Mesothelial cell of epicardium (in vitro differentiated cells): ENCODE results near the gene PARP3. TPM values are rescaled to one million over a fixed set of nuclear protein-coding genes. Genes with fewer than 3 reads are reported as not detected.
A peak's percentile ranks its signal among the peaks of the same experiment; 100 is the strongest.
"Not testable (repeated sequence)": the region's sequence is repeated elsewhere in the genome, so short reads cannot be mapped to it uniquely, and the experiment has no call there.

Experiments
- DNase-seq, 2 experiments: peaks; one replicate each; pipeline ENCODE4 v3.0.0; 2021; ENCODE audit warnings: low spot score in 2 of 2; ENCODE audit not compliant: unreplicated experiment in 2 of 2
- H3K27ac Mint-ChIP-seq: 2 replicates; pipeline ENCODE4 v1.8.0; 2021; ENCODE audit warnings: mixed read lengths
- H3K27me3 Mint-ChIP-seq: 2 replicates; pipeline ENCODE4 v1.8.0; 2021; ENCODE audit warnings: low read depth, mixed read lengths
- H3K36me3 Mint-ChIP-seq: 2 replicates; pipeline ENCODE4 v1.8.0; 2021; ENCODE audit warnings: mixed read lengths
- H3K4me1 Mint-ChIP-seq: 2 replicates; pipeline ENCODE4 v1.8.0; 2021; ENCODE audit warnings: mixed read lengths
- H3K4me3 Mint-ChIP-seq: 2 replicates; pipeline ENCODE4 v1.8.0; 2021; ENCODE audit warnings: mild to moderate bottlenecking, moderate library complexity, mixed read lengths
- H3K9me3 Mint-ChIP-seq: 2 replicates; pipeline ENCODE4 v1.8.0; 2021; ENCODE audit warnings: mixed read lengths
- total RNA-seq: library from RNA; stranded (reverse); gene quantifications from 3 replicates; pipeline ENCODE4 v1.2.1, GENCODE V29; 2021
- TF ChIP-seq, protein P1 (sequence below): fragments of 200-600 bp; sonication (generic); IDR thresholded peaks from one replicate; pipeline ENCODE4 v1.5.0; 2021; ENCODE audit warnings: antibody characterized with exemption; ENCODE audit not compliant: unreplicated experiment

The PARP3 gene
- 11.9 to 13.2 TPM (median 12.0 TPM) in 3 replicates for total RNA-seq

- Mint-ChIP-seq H3K36me3 (no peaks in the 10 kb centered on the region), H3K4me3 (peak within 1 kb of the TSS; percentile 82), H3K9me3 (no peaks in the 10 kb centered on the region), H3K4me1 (peaks cover 22% of the 10 kb centered on the region), H3K27ac (peak within 1 kb of the TSS; percentile 82), H3K27me3 (no peaks in the 10 kb centered on the region)
- TF ChIP-seq, protein P1, sequence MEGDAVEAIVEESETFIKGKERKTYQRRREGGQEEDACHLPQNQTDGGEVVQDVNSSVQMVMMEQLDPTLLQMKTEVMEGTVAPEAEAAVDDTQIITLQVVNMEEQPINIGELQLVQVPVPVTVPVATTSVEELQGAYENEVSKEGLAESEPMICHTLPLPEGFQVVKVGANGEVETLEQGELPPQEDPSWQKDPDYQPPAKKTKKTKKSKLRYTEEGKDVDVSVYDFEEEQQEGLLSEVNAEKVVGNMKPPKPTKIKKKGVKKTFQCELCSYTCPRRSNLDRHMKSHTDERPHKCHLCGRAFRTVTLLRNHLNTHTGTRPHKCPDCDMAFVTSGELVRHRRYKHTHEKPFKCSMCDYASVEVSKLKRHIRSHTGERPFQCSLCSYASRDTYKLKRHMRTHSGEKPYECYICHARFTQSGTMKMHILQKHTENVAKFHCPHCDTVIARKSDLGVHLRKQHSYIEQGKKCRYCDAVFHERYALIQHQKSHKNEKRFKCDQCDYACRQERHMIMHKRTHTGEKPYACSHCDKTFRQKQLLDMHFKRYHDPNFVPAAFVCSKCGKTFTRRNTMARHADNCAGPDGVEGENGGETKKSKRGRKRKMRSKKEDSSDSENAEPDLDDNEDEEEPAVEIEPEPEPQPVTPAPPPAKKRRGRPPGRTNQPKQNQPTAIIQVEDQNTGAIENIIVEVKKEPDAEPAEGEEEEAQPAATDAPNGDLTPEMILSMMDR = peak; percentile 100
- DNase-seq = peak; percentile 99
Observed at GRCh38 chr3:51941798-51942602, at the start of gene PARP3, which contains the start of gene RRP9. Gene PARP3, plus strand, starts transcription at chr3:51942363. Its CDS starts 993 bp downstream, at chr3:51943356. Gene RRP9, minus strand, starts transcription at chr3:51941904. Its CDS starts 37 bp downstream, at chr3:51941867.

GRCh38 chr3:51894391-51894790, 47.8 kb upstream of the PARP3 start:
- Mint-ChIP-seq H3K4me3 (no peak overlapping the region), H3K27ac (no peak overlapping the region), H3K9me3 (no peaks in the 10 kb centered on the region), H3K27me3 (peaks cover 52% of the 10 kb centered on the region), H3K36me3 (no peaks in the 10 kb centered on the region), H3K4me1 (no peaks in the 10 kb centered on the region)
- no peak for DNase-seq
- TF ChIP-seq, protein P1 = no peak

GRCh38 chr3:51894939-51895338, 47.2 kb upstream of the PARP3 start:
- DNase-seq = no peak
- Mint-ChIP-seq H3K27ac (no peak overlapping the region), H3K4me3 (no peak overlapping the region), H3K9me3 (no peaks in the 10 kb centered on the region), H3K4me1 (no peaks in the 10 kb centered on the region), H3K36me3 (no peaks in the 10 kb centered on the region), H3K27me3 (peaks cover 51% of the 10 kb centered on the region)
- TF ChIP-seq, protein P1 = no peak

DNA sequence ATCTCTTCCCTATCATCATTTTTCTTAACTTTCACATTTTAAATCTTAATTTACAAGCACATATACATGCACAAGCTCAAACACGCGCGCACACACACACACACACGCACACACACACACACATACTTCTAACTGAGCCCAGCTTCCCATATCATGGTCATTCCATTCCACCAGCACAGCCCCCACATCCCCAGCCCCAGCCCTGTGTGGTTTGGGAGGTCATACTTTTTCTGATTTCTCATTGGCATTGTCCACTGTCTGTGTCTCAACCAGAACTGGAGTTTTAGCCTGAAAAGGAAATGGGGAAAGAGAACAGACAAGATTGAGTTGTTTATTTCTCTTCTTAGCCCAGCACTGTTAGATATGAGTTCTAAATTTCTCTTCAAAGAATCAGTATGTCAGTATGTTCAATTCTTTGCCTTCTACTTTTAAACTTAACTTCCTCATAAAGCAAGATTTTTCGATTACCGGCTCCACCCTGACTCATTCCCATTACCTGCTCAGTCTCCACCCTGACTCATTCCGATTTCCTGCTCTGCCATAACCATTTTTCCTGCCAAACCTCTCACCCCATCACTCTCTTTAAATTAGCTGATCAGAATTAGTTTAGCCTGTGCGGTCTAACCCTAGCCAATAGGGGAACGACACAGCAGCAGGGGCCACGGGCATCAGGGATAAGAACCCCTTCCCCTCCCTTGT, 45.4 kb upstream of the PARP3 start:
- no peaks in the 10 kb centered on the region for H3K4me1 Mint-ChIP-seq
- H3K27me3 Mint-ChIP-seq = peaks cover 51% of the 10 kb centered on the region
- no peaks in the 10 kb centered on the region for H3K36me3 Mint-ChIP-seq
- no peak overlapping the region for H3K27ac Mint-ChIP-seq
- H3K9me3 Mint-ChIP-seq = no peaks in the 10 kb centered on the region
- no peak overlapping the region for H3K4me3 Mint-ChIP-seq
- DNase-seq = no peak
- TF ChIP-seq, protein P1 = no peak

GRCh38 chr3:51897391-51897790, 44.8 kb upstream of the PARP3 start:
- TF ChIP-seq, protein P1 = no peak
- Mint-ChIP-seq H3K9me3 (no peaks in the 10 kb centered on the region), H3K27me3 (peaks cover 52% of the 10 kb centered on the region), H3K4me1 (no peaks in the 10 kb centered on the region), H3K27ac (no peak overlapping the region), H3K36me3 (no peaks in the 10 kb centered on the region), H3K4me3 (no peak overlapping the region)
- no peak for DNase-seq

DNA sequence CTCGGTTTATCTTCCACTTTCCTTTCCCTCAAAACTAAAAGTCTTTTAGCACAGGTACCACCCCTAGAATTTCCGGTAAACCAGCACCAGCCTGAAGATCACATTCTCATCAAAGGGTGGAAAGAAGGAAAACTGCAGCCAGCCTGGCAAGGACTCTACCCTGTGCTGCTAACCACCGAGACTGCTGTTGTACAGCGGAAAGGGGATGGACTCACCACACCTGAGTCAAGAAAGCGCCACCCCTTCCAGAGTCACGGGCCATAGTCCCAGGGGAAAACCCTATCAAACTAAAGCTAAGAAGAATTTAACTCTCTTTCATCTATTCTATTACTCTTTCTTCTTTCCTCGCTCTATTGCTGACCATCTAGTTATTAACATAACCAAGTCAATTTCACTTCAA, 42.1 kb upstream of the PARP3 start:
- not testable (repeated sequence) for H3K27ac Mint-ChIP-seq, DNase-seq, H3K36me3 Mint-ChIP-seq, H3K4me1 Mint-ChIP-seq, H3K4me3 Mint-ChIP-seq, H3K9me3 Mint-ChIP-seq
- H3K27me3 Mint-ChIP-seq = peaks cover 57% of the 10 kb centered on the region

GRCh38 chr3:51902361-51902760, 39.8 kb upstream of the PARP3 start:
- not testable (repeated sequence) for H3K4me3 Mint-ChIP-seq, H3K27ac Mint-ChIP-seq, H3K36me3 Mint-ChIP-seq, DNase-seq, H3K4me1 Mint-ChIP-seq
- H3K27me3 Mint-ChIP-seq = peaks cover 40% of the 10 kb centered on the region
- H3K9me3 Mint-ChIP-seq = peaks cover 24% of the 10 kb centered on the region
